ENCODE data around the gene RAP1B.

- TF ChIP-seq TAF1 (IDR thresholded peaks at IDR 0.05; ENCODE audit: borderline replicate concordance, insufficient read depth, low read length) (no peak), POLR2AphosphoS5 (IDR thresholded peaks at IDR 0.05; ENCODE audit: low read depth, low read length) (no peak), SIN3A (IDR thresholded peaks at IDR 0.05; ENCODE audit: borderline replicate concordance, insufficient read depth, low read length) (no peak)
These were observed 63.7 kb downstream of the RAP1B start for GRCh38 chr12:68674376-68674775.
